NCI-H1048 (cell line): Measurements from ENCODE around the gene HSPA2.
A peak's percentile ranks its signal among the peaks of the same experiment; 100 is the strongest.

Experiments used
- DNase-seq: peaks from one replicate; lab custom pipeline; 2025; lab: John Stamatoyannopoulos, UW

HSPA2 gene

GRCh38 chr14:64540208-64541202 lies at the start of gene HSPA2:
HSPA2 (plus strand) TSS chr14:64540741; CDS start chr14:64540850, 109 bp downstream.
- peak; percentile 73 for DNase-seq

- no peak for DNase-seq
These were observed 48.9 kb upstream of the HSPA2 start for GRCh38 chr14:64491637-64492036.

GRCh38 chr14:64493455-64493854 lies 47.1 kb upstream of the HSPA2 start:
- DNase-seq: no peak

DNA sequence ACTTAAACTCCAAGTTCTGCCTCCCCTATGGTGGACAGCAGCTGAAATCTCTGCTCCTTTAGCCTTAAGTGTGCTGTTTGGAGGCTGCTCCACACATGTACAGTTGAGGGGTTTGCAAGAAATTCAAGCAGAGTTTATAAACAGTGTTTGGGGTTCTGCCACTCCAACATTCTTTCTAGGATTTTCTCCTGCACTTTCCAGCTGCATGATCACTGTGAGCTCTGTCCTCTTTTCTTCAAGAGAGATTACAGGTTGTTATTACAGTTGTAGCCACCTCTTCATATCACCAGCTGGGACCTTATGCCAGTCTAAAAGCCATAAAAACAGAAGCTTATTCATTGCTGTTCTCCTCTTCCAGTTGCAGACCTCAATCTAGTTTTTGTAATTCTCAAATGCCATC lies 45.3 kb upstream of the HSPA2 start:
- no peak for DNase-seq

- no peak for DNase-seq
These were observed 43.8 kb upstream of the HSPA2 start for GRCh38 chr14:64496764-64497163.

DNA sequence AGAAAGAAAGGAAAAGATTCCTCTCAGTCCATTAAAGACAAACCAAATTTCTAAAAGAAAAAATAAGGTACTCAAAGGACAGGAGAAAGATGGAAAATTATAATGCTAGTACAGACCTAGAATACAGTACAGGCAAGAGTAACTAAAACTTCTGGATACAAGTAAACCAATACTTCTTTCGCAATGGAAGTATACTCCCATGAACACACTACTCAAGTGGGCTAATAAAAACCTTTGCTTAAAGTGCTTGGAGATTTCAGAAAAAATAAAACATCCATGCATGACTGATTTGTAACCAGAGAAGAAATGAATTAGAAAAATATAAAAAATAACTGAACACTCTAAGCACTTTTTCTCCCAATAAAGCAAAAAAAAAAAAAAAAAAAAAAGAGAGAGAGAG lies 40.5 kb upstream of the HSPA2 start:
- no peak for DNase-seq

DNA sequence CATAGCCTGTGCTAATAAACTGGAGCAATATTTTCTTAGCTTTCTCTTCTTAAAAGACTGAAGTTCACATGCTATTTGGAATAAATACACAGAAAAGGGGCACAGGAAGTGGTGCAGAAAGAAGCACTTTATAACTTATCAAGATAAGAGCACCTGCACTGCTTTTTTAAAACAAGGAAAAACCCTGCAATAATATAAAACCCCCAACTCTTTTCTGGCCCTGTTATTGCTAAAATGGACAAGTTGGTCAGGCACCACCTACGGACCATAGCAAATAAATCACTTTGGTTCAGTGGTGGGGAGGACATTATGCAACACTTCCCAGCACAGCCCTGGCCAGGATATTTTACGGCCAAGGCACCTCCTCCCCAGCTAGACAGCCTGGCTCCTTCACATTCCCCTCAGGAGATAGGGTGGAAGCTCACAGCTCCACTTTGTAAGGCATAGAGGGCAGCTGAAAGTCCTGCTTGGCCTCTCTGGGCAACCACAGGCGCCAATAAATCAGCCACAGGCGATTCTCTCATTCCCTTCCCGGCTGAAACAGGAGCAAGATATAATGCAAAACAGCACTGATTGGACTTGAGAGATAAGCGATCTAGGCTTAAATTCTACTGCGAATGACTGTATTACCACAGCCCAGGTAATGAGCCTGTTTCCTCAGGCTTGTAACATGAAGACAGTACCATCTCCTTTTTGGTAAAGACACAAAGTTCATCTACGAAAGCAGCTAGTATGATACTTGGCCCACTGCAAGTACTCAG lies 39.0 kb upstream of the HSPA2 start:
- peak; percentile 54 for DNase-seq

- DNase-seq: no peak
These were observed 38.1 kb upstream of the HSPA2 start for GRCh38 chr14:64502456-64502855.

GRCh38 chr14:64502887-64503433 lies 37.6 kb upstream of the HSPA2 start:
- no peak for DNase-seq

GRCh38 chr14:64503434-64504309 lies 36.9 kb upstream of the HSPA2 start, which contains the start of gene ZBTB25:
ZBTB25 (minus strand) TSS chr14:64503838; CDS start chr14:64490533, 13,305 bp downstream.
- peak; percentile 76 for DNase-seq

DNA sequence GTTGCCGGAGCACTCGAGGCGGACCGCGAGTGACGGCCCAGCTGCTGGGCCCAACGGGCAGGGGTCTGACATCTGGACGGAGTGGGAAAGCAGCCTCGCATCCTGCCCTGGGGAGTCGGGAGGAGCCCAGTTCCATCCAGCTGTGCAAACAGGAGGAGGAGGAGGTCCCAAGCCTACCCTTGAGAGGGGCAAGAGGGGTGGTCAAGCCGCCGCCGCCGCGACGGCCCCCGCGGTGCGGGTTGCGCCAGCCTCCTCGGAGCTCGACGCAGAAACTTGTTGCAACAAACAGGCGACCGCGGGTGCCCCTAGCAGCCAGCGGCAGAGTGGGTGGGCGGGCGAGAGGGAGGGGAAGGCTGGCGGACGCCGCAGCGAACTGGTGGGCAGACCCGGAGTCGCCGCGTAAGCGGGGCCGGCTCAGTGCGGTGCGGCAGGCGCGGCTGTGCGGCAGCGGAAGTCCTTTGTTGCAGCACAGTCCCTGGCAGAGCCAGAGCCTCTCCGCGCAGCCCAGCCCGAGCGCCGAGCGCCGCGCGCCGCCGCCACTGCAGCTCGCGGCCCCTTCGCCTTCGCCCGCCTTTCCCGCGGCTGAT lies 36.1 kb upstream of the HSPA2 start, which contains the start of gene ZBTB1:
Gene ZBTB1, plus strand, starts transcription at position 461 of the 587 bp plus-strand sequence. CDS start 16,735 bp downstream, outside the sequence.
- DNase-seq: peak; percentile 34

DNA sequence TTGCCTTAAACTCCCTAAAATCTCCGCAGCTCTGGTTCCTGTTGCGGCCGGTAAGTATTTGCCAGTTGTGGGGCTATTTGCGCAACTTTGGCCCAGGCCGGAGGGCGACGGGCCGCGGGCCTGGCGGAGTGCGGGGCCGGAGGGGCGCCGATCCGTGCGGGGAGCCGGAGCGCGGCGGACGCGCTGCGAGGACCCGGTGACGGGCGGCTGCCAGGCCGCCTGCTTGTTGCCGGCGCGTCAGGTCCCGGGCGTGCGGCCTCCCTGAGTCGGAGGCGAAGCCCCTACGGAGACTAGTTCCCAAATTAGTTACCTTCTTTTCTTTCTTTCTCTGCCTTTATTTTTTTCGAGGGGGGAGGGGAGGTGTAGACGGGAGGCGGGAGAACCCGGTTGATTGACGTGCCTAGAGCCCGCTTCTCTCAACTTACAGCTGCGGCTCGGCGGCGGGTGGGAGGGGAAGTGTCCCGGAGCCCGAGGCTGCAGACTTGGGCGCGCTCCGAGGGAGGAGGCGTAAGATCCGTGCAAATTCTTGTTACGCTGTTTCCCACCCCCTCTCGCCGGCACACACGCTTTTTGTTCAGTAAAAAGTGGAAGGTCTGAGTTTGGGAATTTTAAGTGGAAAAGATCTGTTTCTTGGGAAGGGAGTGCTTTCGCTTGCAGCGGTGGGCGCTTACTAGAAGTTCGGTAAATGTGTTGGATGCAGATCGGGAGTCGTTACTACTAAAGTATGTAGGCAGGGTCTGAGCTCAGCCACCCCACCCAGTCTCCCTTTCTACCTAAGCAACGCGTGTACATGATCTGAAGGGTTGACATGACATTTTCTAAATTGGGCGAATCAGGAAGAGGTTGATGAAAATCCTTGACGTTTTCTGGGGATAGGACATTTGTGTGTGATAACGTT lies 35.4 kb upstream of the HSPA2 start:
- DNase-seq: peak; percentile 78

GRCh38 chr14:64506721-64507120 lies 33.8 kb upstream of the HSPA2 start:
- no peak for DNase-seq

- DNase-seq: no peak
These were observed 33.0 kb upstream of the HSPA2 start for GRCh38 chr14:64507376-64508156.

DNA sequence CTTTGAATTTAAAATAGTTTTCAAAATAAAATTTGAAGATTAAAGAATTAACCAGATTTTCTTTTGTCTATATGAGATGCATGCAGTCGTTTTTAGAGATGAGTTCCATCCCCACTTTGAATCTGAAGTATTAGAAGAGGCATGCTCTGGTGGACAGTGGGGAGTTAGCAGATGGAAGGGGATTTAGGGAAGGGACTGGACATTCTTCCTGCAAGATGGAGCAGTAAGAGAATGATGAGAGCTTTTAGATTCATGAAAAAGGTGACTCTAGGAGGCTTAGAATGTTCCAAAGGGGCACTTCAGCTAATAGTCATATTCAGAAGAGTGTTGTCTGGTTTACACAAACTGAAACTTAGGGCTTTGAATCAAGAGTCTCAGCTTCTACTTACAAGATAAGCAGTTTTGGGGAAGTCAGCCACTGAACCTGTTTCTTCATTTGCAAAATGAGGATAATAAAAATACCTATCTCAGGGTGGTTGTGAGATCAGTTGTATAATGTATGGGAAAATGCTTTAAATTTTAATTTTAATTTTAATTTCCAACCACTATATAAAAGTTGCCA lies 32.2 kb upstream of the HSPA2 start:
- DNase-seq: no peak

DNA sequence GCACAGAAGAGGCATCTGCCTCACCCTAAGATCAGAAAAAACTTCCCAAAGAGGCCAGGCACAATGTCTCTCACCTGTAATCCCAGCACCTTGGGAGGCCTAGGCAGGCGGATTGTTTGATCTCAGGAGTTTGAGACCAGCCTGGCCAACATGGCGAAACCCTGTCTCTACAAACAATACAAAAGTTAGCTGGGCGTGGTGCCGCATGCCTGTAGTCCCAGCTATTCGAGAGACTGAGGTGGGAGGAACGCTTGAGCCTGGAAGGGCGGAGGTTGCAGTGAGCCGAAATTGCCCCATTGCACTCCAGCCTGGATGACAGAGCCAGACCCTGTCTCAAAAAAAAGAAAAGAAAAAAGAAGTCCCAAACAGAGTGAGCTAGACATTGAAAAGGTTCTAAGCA lies 31.5 kb upstream of the HSPA2 start:
- no peak for DNase-seq

GRCh38 chr14:64510825-64511671 lies 29.5 kb upstream of the HSPA2 start:
- DNase-seq: peak; percentile 2

DNA sequence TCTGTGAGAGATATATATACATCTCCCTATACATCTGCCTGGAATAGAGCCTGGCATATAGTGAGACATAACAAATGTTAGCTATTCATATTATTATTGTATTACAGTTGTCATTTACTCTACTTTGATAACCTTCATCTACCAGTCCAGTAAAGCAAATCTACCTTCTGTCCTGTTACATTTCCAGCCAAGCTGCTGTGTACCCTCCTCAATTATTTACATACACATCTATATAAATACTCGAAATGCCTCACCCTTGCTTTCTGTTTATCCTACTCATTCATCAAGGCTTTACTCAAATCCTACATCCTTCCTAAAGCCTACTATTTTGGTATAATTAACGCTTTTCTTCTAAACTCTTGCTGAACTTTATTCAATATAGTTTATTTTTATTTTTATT lies 27.3 kb upstream of the HSPA2 start:
- no peak for DNase-seq
